Sigmoid colon (tissue), 4 donors: Measurements from ENCODE around the gene RBPJ.

Source experiments
- EP300 ChIP-seq, 4 donors: sonication (generic); formaldehyde crosslinking; IDR thresholded peaks; one replicate each; pipeline ENCODE4 v1.6.1; 2017; ENCODE audit warnings: antibody characterized with exemption in 4 of 4
- POLR2A ChIP-seq, 2 donors: fragments of 450-650 bp; IDR thresholded peaks; one replicate each; pipeline ENCODE4 v1.6.1; 2016; ENCODE audit warnings: antibody characterized with exemption in 2 of 2, mild to moderate bottlenecking in 2 of 2, moderate library complexity in 2 of 2
- POLR2AphosphoS5 ChIP-seq, 4 donors: sonication (generic); formaldehyde crosslinking; IDR thresholded peaks; one replicate each; pipeline ENCODE4 v1.6.1; 2017; ENCODE audit warnings: antibody characterized with exemption in 4 of 4
- TF ChIP-seq, protein P1 (sequence below), 4 experiments: fragments of 450-650 bp in 3 of 4; fragments of 200-600 bp in 1 of 4; IDR thresholded peaks; one replicate each; pipeline ENCODE4 v1.5.1; 2016 to 2019; ENCODE audit warnings: antibody characterized with exemption in 4 of 4, mild to moderate bottlenecking in 3 of 4, moderate library complexity in 2 of 4

- TF ChIP-seq POLR2A (IDR thresholded peaks at IDR 0.05) (no peak), EP300 (IDR thresholded peaks at IDR 0.05) (no peak), POLR2AphosphoS5 (IDR thresholded peaks at IDR 0.05) (no peak)
- TF ChIP-seq, protein P1, sequence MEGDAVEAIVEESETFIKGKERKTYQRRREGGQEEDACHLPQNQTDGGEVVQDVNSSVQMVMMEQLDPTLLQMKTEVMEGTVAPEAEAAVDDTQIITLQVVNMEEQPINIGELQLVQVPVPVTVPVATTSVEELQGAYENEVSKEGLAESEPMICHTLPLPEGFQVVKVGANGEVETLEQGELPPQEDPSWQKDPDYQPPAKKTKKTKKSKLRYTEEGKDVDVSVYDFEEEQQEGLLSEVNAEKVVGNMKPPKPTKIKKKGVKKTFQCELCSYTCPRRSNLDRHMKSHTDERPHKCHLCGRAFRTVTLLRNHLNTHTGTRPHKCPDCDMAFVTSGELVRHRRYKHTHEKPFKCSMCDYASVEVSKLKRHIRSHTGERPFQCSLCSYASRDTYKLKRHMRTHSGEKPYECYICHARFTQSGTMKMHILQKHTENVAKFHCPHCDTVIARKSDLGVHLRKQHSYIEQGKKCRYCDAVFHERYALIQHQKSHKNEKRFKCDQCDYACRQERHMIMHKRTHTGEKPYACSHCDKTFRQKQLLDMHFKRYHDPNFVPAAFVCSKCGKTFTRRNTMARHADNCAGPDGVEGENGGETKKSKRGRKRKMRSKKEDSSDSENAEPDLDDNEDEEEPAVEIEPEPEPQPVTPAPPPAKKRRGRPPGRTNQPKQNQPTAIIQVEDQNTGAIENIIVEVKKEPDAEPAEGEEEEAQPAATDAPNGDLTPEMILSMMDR (IDR thresholded peaks at IDR 0.05) = no peak
Measured at GRCh38 chr4:26310264-26310663, 10.6 kb upstream of the RBPJ start.
